ENCODE results near the gene TEX30.

The TEX30 gene

DNA sequence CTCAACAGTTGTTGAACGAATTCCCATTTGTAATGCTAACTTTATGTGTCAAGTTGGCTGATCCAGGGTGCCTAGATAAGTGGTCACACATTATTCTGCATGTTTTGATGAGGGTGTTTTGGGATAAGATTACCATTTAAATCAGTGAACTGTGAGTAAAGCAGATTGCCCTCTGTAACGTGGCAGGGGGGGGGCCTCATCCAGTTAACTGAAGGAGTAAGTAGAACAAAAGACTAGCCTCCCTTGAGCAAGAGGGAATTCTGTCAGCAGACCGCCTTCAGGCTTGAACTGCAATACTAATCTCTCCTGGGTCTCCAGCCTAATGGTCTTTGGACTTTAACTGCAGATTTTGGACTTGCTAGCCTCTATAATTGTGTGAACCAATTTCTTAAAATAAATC, 4.2 kb upstream of the TEX30 start:
- DNase-seq = no peak

DNA sequence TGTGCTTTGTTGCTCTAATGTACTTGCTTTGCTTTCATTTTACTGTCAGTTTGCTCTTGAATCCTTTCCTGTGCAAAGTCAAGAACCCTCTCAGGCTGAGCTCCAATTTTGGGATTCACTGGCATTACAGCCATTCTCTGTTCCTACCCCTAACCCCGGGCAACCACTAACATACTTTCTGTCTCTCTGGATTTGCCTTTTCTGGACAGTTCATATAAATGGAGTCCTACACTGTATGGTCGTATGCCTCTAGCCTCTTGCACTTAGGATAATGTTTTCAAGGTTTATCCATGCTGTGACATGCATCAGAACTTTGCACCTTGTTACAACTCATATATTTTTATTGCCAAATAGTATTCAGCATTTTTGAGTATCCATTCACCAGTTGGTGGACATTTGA, 2.7 kb upstream of the TEX30 start:
- DNase-seq = no peak

DNA sequence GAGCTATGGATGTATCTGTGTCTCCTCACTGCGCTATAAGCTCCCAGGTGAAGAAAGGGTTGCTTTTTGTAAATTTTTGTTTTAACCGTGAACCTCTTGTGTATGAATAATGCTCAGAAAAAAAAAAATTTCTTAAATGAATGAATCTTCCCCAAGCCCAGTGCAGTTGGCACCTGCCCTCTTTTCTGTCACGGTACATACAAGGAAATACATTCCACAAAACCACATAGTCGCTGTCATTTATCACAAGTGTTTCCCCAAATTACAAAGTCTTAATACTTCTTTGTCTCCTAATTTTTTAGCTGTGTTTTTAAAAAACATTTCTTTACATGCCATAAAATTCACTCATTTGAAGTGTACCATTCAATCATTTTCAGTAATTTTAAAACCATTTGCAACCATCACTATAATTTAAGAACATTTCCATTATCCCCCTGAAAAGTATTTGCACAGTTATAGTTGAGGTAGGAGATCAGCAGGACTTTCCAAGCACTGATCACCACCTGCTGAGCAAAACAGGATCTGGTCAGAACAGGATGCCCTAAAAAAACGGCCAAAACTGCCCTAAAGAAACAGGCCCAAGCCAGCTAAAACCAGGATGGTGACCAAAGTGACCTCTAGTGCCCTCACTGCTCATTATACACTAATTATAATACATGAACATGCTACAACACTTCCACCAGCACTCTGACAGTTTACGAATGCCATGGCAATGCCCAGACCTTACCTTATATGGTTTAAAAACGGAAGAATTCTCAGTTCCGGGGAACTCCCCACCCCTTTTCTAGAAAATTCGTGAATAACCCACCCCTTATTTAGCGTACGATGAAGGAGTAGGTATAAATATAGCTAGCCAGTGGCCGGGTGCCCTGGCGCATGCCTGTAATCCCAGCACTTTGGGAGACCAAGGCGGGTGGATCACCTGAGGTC, 1.3 kb upstream of the TEX30 start:
- DNase-seq = no peak

DNA sequence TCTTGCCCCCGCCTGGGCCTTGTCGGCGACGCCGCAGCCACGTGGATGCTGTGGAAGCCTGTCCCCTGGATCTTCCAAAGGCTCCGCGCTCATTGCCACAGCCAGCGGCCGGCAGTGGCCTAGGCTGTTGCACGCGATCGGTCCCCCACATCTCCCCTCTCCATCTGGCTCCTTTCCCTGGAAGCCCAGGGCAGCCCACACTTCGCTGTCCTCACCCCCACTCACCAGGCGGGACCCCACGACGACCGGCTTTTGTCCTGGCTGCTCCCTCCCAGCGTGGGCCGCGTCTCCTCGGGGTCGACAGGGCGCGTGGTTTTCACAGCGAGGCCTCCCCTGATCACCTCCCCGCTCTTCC, 605 bp upstream of the TEX30 start:
- DNase-seq = no peak

DNA sequence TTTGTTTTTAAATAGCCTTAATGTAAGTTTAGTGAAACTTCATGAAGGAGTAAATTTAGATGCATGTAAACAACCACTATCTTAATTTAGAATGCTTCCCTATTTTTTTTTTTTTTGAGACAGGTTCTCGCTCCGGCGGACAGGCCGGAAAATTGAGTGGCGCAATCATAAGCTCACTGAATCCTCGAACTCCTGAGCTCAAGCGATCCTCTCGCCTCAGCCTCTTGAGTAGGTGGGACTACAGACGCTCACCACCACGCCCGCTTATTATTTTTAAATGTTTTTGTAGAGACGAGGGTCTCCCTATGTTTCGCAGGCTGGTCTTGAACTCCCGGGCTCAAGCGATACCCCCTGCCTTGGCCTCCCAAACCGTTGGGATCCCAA, 1.6 kb downstream of the TEX30 start:
- no peak for DNase-seq

DNA sequence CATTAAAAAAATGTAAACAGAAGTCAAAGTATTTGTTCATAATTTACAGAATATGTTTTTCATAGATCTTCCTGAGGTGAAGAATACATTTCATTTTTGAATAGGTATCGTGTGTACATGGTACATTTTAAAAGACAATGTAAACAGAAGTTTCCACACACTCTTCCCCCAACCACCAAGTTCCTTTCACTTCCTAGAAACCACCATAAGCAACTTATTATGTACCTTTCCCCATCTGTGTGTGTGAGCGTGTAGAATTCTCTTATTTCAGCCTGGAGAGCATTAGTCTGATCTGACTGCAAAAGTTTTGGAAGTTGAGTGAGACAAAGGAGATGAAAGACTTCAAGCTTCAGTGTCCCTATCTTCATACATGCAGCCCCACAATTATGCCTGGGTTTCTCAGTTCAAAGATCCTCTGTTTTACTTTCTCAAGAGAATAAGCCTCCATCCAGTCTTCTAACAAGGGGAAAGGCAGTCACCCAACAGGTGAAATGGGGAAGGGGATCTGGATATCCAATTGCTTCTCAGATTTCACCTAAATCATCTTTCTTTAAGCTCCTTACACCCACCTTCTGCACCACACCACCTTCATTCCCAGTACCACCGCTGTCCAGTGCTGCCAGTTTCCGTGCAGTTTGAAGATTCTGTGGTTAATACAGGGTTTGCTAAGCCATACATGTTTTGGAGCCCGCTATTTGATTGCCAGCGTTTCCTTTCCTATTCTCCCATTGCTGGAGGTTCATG, 2.1 kb downstream of the TEX30 start:
- no peak for DNase-seq

DNA sequence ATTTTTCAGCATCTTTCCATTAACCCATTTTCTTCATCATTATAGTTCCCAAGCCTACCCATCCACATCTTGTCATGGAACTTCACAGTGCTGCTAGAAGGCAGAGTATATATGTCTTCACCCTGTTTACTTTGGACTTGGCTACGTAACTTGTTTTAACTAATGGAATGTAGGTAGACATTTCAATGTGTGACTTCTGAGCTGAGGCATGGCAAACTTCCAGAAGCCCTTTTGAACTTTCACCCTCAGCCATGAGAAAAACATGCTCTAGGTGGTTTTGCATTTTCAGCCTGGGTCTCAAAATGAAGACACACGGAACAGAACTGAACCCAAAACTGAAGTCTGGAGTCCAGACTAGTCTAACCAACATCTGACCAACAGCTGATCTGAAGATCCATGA, 3.2 kb downstream of the TEX30 start:
- DNase-seq = no peak

DNA sequence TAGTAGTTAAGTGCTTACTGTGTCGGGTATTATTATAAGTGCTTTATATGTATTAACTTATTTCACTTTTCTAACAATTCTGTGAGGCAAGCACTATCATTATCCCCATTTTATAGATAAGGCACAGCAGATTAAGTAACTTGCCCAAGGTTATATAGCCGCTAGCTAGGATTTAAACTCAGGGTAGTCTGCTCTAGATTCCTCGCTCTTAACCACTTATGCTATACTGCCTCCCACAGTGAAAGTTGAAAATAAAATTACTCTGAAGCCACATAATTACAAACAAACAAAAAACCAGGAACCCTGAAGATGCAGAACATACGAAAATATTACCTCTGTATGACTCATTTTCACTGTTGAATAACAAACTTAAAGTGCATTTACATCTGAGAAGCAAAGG, 3.9 kb downstream of the TEX30 start:
- DNase-seq = no peak

DNA sequence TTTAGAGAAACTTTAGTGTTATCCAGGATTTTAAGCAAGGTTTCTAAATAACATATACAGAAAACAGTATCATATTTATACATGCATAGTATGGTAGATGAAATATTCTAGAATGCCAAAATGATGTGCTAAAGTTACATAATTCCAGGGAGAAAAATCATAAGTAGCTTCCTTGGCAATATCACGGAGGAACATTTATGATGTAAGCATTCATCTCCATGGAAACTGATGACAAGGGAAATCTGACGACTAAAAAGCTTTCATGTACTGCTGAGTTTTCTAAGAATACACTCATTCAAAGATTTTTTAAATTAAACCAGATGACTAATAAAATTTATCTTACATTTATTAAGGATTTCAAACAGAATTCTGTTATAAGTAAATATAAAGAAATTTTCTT, 4.7 kb downstream of the TEX30 start:
- peak; percentile 11 for DNase-seq

DNA sequence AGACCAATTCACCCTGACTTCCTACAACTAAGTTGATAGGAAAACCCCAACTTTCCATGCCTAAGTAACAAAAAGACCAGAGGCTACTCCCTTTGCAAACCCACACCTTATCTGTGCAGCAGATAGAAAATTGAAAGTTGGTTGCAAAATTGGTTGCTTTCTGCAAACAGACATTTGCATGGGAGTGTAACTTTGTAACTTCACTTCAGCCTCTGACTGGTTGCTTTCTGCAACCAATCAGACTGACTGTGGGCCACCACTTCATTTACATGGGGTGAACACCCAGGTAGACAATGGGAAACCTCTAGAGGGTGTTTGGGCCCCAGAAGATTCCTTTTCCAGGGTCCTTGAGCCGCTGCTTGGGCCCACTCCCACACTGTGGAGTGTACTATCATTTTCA, 9.8 kb downstream of the TEX30 start:
- no peak for DNase-seq

DNA sequence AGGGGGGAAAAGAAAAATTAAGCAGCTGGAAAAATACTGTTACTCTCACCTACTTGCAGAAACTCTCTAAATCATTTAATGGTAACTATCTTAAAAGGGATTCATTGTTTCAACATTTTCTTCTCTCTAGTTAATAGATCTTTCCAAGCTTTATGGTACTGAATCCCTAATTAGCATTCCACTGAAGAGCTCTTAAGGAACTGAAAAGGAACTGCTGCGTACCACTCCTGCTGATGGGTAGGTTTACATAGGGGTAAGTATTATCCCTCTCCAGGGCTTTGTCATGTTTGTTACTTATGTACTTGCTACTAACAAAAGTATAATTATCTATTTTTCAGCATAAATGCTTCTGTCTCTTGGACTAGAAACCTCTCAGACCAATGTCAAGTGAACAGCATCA, 12.5 kb downstream of the TEX30 start:
- DNase-seq = no peak

DNA sequence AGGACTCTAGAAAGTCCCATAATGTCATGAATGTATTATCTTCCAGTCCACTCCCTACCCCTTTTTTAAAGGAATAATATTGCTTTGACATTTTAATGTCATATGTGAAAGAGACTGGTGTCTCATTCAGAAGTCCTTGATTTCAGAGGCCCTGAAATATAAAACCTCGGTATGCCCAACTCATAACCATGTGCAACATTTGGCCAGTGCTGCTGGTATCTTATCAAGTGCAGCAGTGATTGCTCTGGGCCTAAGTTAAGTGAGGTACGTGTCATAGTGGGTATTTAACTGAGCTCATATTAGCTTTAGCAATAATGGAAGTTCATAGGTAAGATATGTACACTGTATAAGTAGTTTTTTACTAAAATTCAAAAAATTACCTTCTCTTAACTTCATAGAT, 14.7 kb downstream of the TEX30 start:
- no peak for DNase-seq

DNA sequence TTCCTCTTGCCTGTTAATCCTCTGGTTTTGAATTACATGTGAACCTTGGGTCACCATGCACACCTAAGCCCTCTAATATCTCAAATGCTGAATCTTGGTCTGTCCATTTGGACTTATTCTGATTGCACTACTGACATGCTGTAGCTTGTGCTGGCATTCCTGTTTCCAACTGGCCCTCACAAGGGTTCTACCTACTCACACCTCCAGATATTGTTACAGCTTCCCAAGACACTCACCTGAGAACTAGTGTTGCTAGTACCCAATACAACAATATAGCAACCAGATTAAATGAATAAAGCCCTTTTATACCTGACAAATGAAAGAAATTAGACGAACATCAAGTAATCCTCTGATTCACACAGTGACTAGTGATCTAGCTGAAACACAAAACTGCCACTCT, 16.6 kb downstream of the TEX30 start:
- no peak for DNase-seq

DNA sequence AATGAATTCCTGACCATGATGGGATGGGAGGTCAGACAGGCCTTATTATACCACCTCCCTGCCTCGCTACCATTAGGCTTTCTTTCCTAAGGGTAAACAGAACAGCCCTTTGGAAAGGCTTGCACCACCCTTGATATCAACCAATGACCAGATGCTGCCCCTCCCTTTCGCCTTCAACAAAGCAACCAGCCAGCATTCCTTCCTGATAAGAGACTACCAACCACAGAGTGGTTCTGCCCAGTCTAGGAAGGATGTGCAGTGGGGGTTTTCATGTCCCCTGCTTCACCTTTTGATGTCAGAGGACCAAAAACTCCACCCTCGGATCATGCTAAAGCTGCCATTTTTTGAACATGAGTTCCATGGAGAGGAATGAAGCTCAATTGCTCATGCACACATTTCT, 21.7 kb downstream of the TEX30 start:
- DNase-seq = no peak

DNA sequence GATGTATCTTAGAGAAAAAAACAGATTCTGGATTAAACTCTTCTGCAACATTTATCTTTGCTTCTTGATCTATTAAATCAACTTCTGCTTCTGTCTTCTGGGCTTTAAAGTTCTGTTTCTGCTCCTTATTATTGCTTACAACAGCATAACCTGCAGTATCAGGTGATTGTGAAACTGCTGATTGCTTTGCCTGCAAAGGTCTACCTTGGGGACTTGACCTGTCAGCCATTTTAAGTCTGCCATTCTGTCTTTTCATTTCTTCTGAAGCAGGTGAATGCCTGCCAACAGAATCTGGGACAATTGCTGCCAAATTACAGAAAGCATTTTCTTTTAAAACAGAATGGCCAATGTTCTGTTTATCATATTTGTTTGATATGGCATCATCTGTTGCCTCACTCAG, 31.1 kb downstream of the TEX30 start:
- no peak for DNase-seq

DNA sequence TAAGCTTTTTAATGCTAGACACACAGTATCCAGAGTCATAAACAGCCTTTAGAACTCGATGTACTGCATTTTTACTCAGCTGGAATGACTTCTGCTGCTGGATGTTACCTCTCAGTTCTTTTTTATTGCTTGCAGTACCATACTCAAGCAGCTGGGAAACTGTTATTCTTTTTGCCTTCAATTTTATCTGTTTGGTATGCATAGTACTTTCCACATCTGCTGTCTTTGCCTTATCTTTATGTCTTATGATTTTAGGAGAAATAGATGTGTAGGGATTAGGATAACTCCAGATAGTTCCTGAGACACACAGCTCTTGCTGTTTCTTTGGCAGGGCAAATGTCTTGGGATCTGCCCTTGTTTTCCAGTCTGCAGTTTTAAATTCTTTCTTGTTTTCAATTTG, 31.5 kb downstream of the TEX30 start:
- DNase-seq = no peak

DNA sequence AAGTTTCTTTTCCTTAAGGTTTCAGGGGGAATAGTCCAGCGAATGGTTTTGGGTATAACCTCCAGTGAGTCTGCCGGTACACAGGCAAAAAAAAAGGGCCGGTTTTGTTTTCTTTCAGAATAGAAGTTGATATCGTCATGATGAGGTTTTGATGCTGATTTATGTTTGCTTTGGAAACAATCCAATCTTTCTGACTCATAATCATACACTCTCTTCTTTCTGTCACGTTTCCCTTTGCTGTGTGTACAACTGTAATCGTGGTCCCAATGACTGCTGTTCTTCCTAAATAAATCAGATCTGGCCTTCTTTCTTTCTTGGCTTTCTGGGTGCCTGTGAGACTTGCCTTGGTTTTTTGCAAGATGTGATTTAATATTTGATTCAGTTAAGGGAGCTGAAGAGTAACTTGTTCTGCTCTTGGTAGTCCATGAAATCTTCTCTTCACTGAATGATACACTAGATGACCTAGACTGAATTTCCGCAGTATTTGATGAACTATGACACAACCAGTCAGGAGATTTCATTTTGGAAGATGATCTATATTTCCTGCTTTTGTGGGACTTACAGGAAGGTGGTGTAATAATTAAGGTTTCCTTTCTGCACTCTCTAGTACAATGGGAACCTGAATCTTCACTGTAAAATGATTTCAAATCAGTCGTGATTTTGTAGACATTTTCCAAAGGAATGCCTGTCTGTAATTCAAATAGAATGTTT, 43.9 kb downstream of the TEX30 start:
- DNase-seq = no peak

DNA sequence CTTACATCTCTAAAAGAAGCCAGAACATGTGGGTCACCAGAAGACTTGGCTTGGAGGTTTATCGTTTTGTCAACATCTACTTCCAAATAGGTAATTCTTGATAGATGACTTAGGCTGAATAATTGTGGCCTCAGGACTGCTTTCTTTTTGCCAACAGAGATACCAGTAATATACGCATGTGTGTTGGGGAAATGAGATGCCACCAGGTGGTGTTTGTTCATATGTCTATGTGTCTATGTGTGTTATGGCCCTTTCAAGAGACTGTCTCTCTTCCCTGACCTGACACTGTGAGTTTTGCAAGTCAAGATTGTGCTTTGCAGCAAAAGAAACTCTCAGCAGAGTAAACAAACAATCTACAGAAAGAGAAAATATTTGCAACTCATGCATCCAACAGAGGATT, 47.2 kb downstream of the TEX30 start:
- DNase-seq = no peak

DNA sequence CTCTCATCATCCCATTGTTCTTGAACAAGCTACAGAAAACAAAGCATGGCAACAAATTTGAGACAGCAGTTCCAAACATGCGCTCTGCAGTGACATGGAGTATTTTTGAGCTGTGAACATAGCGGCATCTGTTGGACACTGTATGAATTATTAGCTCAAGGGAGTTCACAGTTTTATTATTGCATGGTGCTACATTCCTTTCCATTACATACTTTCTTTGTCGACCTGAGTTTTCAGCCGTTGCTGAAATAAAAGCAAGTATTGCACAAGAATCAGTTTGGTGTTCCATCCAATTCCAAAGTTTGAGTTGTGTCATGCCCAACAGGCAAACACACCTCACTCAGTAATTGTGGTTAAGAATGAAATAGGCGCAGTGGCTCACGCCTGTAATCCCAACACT, 48.7 kb downstream of the TEX30 start:
- DNase-seq = peak; percentile 46

DNA sequence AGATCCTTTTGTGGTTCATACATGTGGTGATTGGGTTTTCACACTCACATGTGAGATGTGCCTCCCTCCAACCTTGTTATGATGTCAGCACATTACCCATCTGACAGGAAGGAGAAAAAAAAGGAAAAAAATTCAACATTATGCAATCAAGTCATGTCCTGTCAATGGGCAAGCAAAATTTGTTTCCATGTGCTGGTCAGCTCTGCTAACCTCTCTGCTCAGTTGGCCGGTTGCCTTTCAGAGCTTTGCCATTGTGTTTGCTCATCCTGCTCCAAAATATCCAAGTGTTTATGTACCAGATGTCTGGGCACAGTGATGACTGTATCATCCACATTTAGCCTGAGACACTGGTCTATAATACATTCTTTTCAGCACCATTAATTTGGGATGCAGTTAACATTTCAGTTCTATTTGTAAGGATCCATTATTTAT, 51.8 kb downstream of the TEX30 start:
- DNase-seq = no peak

DNA sequence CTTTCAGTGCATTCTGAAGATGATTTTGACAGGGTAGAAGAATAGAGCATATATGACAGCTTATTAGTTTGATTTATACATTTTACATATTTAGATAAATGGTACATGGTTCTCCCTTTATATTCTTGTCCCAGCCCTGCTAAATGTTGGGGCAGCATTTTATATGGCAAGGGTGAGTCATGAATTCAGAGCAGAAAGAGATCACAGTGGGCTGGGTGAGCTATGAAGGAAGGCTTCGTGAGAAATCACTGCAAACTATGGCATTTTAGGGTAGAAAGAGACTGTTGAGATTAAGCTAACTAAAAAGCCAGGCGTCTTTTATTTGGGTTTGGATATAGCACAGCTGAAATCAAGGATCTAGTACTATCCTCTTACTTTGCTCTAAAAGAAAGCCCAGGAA, 54.8 kb downstream of the TEX30 start:
- no peak for DNase-seq

Measured in eye (tissue), 1 donor.